Measurements from ENCODE around the gene TBCE. TPM values are rescaled to one million over a fixed set of nuclear protein-coding genes. Genes with fewer than 3 reads are reported as not detected.

Gene TBCE
- polyA plus RNA-seq, 3 donors = 15.4 to 19.4 (median 17.6) TPM

DNA sequence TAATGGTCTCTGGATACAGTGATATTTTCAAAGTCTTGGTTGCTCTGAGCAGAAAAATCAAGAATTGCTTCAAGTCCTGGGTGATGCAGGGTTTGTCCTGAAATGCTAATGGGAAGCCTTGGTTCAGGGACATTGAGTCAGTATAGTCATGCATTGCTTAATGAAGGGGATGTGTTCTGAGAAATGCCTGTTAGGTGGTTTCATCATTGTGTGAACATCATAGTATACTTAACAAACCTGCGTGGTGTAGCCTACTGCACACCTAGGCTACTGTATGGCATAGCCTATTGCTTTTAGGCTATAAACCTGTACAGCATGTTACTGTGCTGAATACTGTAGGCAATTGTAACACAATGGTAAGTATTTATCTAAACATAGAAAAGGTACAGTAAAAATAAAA, 36.4 kb downstream of the TBCE start:
- intact Hi-C loops (cut with micrococcal nuclease) = no loop called here

DNA sequence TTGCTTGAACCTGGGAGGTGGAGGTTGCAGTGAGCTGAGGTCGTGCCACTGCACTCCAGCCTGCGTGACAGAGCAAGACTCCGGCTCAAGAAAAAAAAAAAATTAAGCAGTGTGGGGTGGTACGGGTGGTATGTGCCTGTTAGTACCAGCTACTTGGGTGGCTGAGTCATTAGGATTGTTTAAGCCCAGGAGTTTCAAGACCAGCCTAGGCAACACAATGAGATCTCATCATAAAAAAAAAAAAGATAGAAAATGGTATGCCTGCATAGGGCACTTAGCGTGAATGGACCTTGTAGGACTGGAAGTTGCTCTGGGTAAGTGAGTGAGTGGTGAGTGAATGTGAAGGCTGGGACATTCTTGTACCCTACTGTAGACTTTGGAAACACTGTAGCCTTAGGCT, 37.0 kb downstream of the TBCE start:
- peaks cover 8 to 20% of the 10 kb centered on the region in 2 donors for H3K36me3 ChIP-seq (replicated peaks in 1 of 2; ENCODE audit: control insufficient read depth in 1 of 2, insufficient read depth in 2 of 2, low read length in 2 of 2)
- peaks cover 18% of the 10 kb centered on the region for H3K79me2 ChIP-seq (ENCODE audit: insufficient read depth, low read length)
- H3K4me2 ChIP-seq (replicated peaks; ENCODE audit: extremely low read depth, low read length, poor library complexity, severe bottlenecking) = no peak overlapping the region
- Mint-ChIP-seq H3K27me3 (ENCODE audit: low read depth in 3 of 3) (no peaks in the 10 kb centered on the region), H3K36me3 (peaks cover 19 to 35% of the 10 kb centered on the region in 2 donors), H3K4me1 (no peaks in the 10 kb centered on the region), H3K9me3 (no peaks in the 10 kb centered on the region), H3K4me3 (no peak overlapping the region), H3K27ac (peak overlapping the region in 1 of 7 donors; percentile 42)
- no peaks in the 10 kb centered on the region for H3K9me3 ChIP-seq (replicated peaks in 1 of 2; ENCODE audit: control insufficient read depth in 1 of 2, insufficient read depth in 1 of 2, low read length in 2 of 2)
- TF ChIP-seq, protein P1, sequence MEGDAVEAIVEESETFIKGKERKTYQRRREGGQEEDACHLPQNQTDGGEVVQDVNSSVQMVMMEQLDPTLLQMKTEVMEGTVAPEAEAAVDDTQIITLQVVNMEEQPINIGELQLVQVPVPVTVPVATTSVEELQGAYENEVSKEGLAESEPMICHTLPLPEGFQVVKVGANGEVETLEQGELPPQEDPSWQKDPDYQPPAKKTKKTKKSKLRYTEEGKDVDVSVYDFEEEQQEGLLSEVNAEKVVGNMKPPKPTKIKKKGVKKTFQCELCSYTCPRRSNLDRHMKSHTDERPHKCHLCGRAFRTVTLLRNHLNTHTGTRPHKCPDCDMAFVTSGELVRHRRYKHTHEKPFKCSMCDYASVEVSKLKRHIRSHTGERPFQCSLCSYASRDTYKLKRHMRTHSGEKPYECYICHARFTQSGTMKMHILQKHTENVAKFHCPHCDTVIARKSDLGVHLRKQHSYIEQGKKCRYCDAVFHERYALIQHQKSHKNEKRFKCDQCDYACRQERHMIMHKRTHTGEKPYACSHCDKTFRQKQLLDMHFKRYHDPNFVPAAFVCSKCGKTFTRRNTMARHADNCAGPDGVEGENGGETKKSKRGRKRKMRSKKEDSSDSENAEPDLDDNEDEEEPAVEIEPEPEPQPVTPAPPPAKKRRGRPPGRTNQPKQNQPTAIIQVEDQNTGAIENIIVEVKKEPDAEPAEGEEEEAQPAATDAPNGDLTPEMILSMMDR (IDR thresholded peaks at IDR 0.05) = no peak
- H2AFZ ChIP-seq (ENCODE audit: insufficient read depth, low read depth, low read length, poor library complexity, severe bottlenecking) = no peak overlapping the region
- intact Hi-C loops (cut with micrococcal nuclease) = no loop called here
- no peak overlapping the region for H3K27ac ChIP-seq (ENCODE audit: low read depth in 1 of 2, low read length in 2 of 2)
- H3K4me1 ChIP-seq (ENCODE audit: control insufficient read depth in 1 of 2, insufficient read depth in 2 of 2, low read length in 2 of 2) = no peaks in the 10 kb centered on the region
- H3K4me3 ChIP-seq (replicated peaks in 1 of 3; ENCODE audit: low read depth in 2 of 3, low read length in 3 of 3) = no peak overlapping the region
- no CpG with 5 or more reads among the region's 5 CpGs for WGBS (ENCODE audit: insufficient coverage)
- DNase-seq = no peak
- H3K9ac ChIP-seq (ENCODE audit: insufficient read depth, low read length, poor library complexity, severe bottlenecking) = no peak overlapping the region
- no peaks in the 10 kb centered on the region for H3K27me3 ChIP-seq (ENCODE audit: control insufficient read depth in 2 of 2, insufficient read depth in 2 of 2, low read length in 2 of 2)
- peaks cover 2% of the 10 kb centered on the region for H4K20me1 ChIP-seq (ENCODE audit: insufficient read depth, low read length)

More for the DNA sequence above, 36.4 kb downstream of the TBCE start:
- Histone ChIP-seq H3K9me3 (replicated peaks in 1 of 2; ENCODE audit: control insufficient read depth in 1 of 2, insufficient read depth in 1 of 2, low read length in 2 of 2) (no peaks in the 10 kb centered on the region), H3K4me1 (ENCODE audit: control insufficient read depth in 1 of 2, insufficient read depth in 2 of 2, low read length in 2 of 2) (no peaks in the 10 kb centered on the region), H3K36me3 (replicated peaks in 1 of 2; ENCODE audit: control insufficient read depth in 1 of 2, insufficient read depth in 2 of 2, low read length in 2 of 2) (peaks cover 8 to 20% of the 10 kb centered on the region in 2 donors), H3K4me3 (replicated peaks in 1 of 3; ENCODE audit: low read depth in 2 of 3, low read length in 3 of 3) (no peak overlapping the region), H3K27ac (ENCODE audit: low read depth in 1 of 2, low read length in 2 of 2) (no peak overlapping the region), H2AFZ (ENCODE audit: insufficient read depth, low read depth, low read length, poor library complexity, severe bottlenecking) (no peak overlapping the region), H3K4me2 (replicated peaks; ENCODE audit: extremely low read depth, low read length, poor library complexity, severe bottlenecking) (no peak overlapping the region), H3K9ac (ENCODE audit: insufficient read depth, low read length, poor library complexity, severe bottlenecking) (no peak overlapping the region), H4K20me1 (ENCODE audit: insufficient read depth, low read length) (peaks cover 2% of the 10 kb centered on the region), H3K27me3 (ENCODE audit: control insufficient read depth in 2 of 2, insufficient read depth in 2 of 2, low read length in 2 of 2) (no peaks in the 10 kb centered on the region), H3K79me2 (ENCODE audit: insufficient read depth, low read length) (peaks cover 20% of the 10 kb centered on the region)
- Mint-ChIP-seq H3K27ac (no peak overlapping the region), H3K4me1 (no peaks in the 10 kb centered on the region), H3K9me3 (no peaks in the 10 kb centered on the region), H3K36me3 (peaks cover 19 to 35% of the 10 kb centered on the region in 2 donors), H3K27me3 (ENCODE audit: low read depth in 3 of 3) (no peaks in the 10 kb centered on the region), H3K4me3 (no peak overlapping the region)
- no CpG with 5 or more reads among the region's 1 CpG for WGBS (ENCODE audit: insufficient coverage)
- no peak for DNase-seq
- TF ChIP-seq, protein P1 (IDR thresholded peaks at IDR 0.05) = no peak

Data from CD14-positive monocyte (primary cell).